HCT116 (cell line): ENCODE measurements around the gene NPM3. TPM values are rescaled to one million over a fixed set of nuclear protein-coding genes. Genes with fewer than 3 reads are reported as not detected.

Experiments
- ATAC-seq: fragments of 200-7000 bp; cut with Tn5 transposase; 2 replicates; pipeline ENCODE4 v1.9.1; 2020; ENCODE audit warnings: mild to moderate bottlenecking, moderate library complexity
- BruUV-seq: library from RNA; stranded (reverse); fragments of 400-500 nt; replicated peaks from 2 replicates; lab custom pipeline; 2021; lab: Mats Ljungman, UMichigan
- CTCF ChIA-PET: fragments of 300-600 bp; sonication (Branson Sonifier 250); formaldehyde crosslinking; loops from one replicate; lab custom pipeline; 2021; ENCODE audit warnings: antibody characterized with exemption; lab: Charles Lee
- POLR2A ChIA-PET: fragments of 300-600, 350-600 bp; sonication (Branson Sonifier 250); formaldehyde crosslinking; loops from one replicate; lab custom pipeline; 2021; ENCODE audit warnings: antibody characterized with exemption; lab: Charles Lee
- RAD21 ChIA-PET, 2 experiments: fragments of 300-600 bp; sonication (Branson Sonifier 250); formaldehyde crosslinking; loops; one replicate each; lab custom pipeline; 2023; ENCODE audit warnings: low total read pairs in 2 of 2; ENCODE audit not compliant: uncharacterized antibody in 2 of 2, unreplicated experiment in 2 of 2, low non-redundant PET in 1 of 2; lab: Charles Lee
- DNase-seq: peaks from one replicate; pipeline ENCODE4 v3.0.0-alpha.2; 2010; ENCODE audit warnings: low read depth, low spot score
- H2AFZ ChIP-seq: fragments of 200-600 bp; shearing (Covaris generic), sonication (generic); 2 replicates; pipeline ENCODE4 v1.6.1; 2017; ENCODE audit warnings: low read depth, mixed run types, mixed read lengths, antibody characterized with exemption, low read length; ENCODE audit not compliant: poor library complexity, severe bottlenecking
- H3K27ac ChIP-seq: 2 replicates; pipeline ENCODE4 v1.5.1; 2012; ENCODE audit warnings: low read depth, low read length
- H3K27me3 ChIP-seq: fragments of 200-600 bp; sonication (generic); 2 replicates; pipeline ENCODE4 v1.6.1; 2016; ENCODE audit warnings: mixed run types, low read length, mixed read lengths; ENCODE audit not compliant: insufficient read depth
- H3K36me3 ChIP-seq, 2 experiments: fragments of 200-500 bp in 1 of 2; fragments of 200-600 bp in 1 of 2; sonication (Bioruptor generic) in 1 of 2; sonication (generic) in 1 of 2; 2 replicates each; pipeline versions ENCODE4 v1.5.1 to v1.6.1; 2014 to 2016; ENCODE audit warnings: low read length in 2 of 2, inconsistent platforms in 1 of 2, mixed read lengths in 1 of 2, mixed run types in 1 of 2; ENCODE audit not compliant: insufficient read depth in 2 of 2, control insufficient read depth in 1 of 2
- H3K4me1 ChIP-seq, 2 experiments: fragments of 200-600 bp in 1 of 2; sonication (generic) in 1 of 2; 2 replicates each; pipeline versions ENCODE4 v1.5.1 to v1.6.1; 2012 to 2017; ENCODE audit warnings: low read length in 2 of 2, inconsistent platforms in 1 of 2, mild to moderate bottlenecking in 1 of 2, mixed read lengths in 1 of 2, mixed run types in 1 of 2, moderate library complexity in 1 of 2; ENCODE audit not compliant: insufficient read depth in 2 of 2, control insufficient read depth in 1 of 2
- H3K4me2 ChIP-seq: fragments of 200-600 bp; sonication (generic); 2 replicates; pipeline ENCODE4 v1.6.1; 2017; ENCODE audit warnings: mixed run types, low read length, mixed read lengths
- H3K4me3 ChIP-seq, 2 experiments: fragments of 200-600 bp in 1 of 2; sonication (generic) in 1 of 2; replicated peaks in 1 of 2; 2 replicates each; pipeline ENCODE4 v1.5.1; 2011 to 2016; ENCODE audit warnings: low read length in 2 of 2, control low read depth in 1 of 2, low read depth in 1 of 2, mild to moderate bottlenecking in 1 of 2, mixed read lengths in 1 of 2, mixed run types in 1 of 2
- H3K79me2 ChIP-seq: fragments of 200-600 bp; sonication (generic); 2 replicates; pipeline ENCODE4 v1.6.1; 2017; ENCODE audit warnings: mild to moderate bottlenecking, mixed run types, low read length, moderate library complexity, mixed read lengths; ENCODE audit not compliant: insufficient read depth
- H3K9ac ChIP-seq: fragments of 200-600 bp; sonication (generic); 2 replicates; pipeline ENCODE4 v1.6.1; 2016; ENCODE audit warnings: low read length, mixed read lengths
- H3K9me2 ChIP-seq: fragments of 200-600 bp; sonication (generic), shearing (Covaris generic); 2 replicates; pipeline ENCODE4 v1.6.1; 2017; ENCODE audit warnings: mixed run types, mild to moderate bottlenecking, moderate library complexity; ENCODE audit not compliant: insufficient read depth
- H3K9me3 ChIP-seq, 2 experiments: fragments of 200-500 bp in 1 of 2; fragments of 200-600 bp in 1 of 2; sonication (Bioruptor generic) in 1 of 2; sonication (generic) in 1 of 2; 2 replicates each; pipeline ENCODE4 v1.6.1; 2014 to 2017; ENCODE audit warnings: low read length in 2 of 2, mixed read lengths in 2 of 2, inconsistent platforms in 1 of 2, low read depth in 1 of 2, mild to moderate bottlenecking in 1 of 2, mixed run types in 1 of 2, moderate library complexity in 1 of 2; ENCODE audit not compliant: control insufficient read depth in 1 of 2, insufficient read depth in 1 of 2
- H4K20me1 ChIP-seq: fragments of 200-600 bp; sonication (generic), shearing (Covaris generic); 2 replicates; pipeline ENCODE4 v1.6.1; 2017; ENCODE audit warnings: mixed run types, mild to moderate bottlenecking, moderate library complexity; ENCODE audit not compliant: insufficient read depth
- CBX3 ChIP-seq: IDR thresholded peaks from 2 replicates; pipeline ENCODE4 v1.6.1; 2012; ENCODE audit warnings: low read depth
- CEBPB ChIP-seq: IDR thresholded peaks from 2 replicates; pipeline ENCODE4 v1.6.1; 2012; ENCODE audit warnings: low read depth
- EGR1 ChIP-seq: IDR thresholded peaks from 2 replicates; pipeline ENCODE4 v1.6.1; 2012; ENCODE audit warnings: low read depth
- EZH2 ChIP-seq: fragments of 200-600 bp; sonication (generic); IDR thresholded peaks from 2 replicates; pipeline ENCODE4 v1.6.1; 2017; ENCODE audit warnings: antibody characterized with exemption, mixed run types
- EZH2phosphoT487 ChIP-seq: fragments of 200-600 bp; IDR thresholded peaks from 2 replicates; pipeline ENCODE4 v1.6.1; 2018; ENCODE audit warnings: antibody characterized with exemption, borderline replicate concordance
- FOSL1 ChIP-seq: IDR thresholded peaks from 2 replicates; pipeline ENCODE4 v1.6.1; 2012; ENCODE audit warnings: low read depth
- POLR2A ChIP-seq: IDR thresholded peaks from 2 replicates; pipeline ENCODE4 v1.7.0; 2011; ENCODE audit warnings: borderline replicate concordance; ENCODE audit not compliant: insufficient read depth, insufficient read length; ENCODE audit errors: extremely low read depth
- POLR2AphosphoS5 ChIP-seq: IDR thresholded peaks from 2 replicates; pipeline ENCODE4 v1.6.1; 2011; ENCODE audit warnings: mild to moderate bottlenecking, low read depth, low read length, moderate library complexity
- RAD21 ChIP-seq: IDR thresholded peaks from 2 replicates; pipeline ENCODE4 v1.6.1; 2012; ENCODE audit warnings: low read depth, mild to moderate bottlenecking
- SIN3A ChIP-seq: IDR thresholded peaks from 2 replicates; pipeline ENCODE4 v1.6.1; 2012; ENCODE audit warnings: low read depth
- SP1 ChIP-seq: IDR thresholded peaks from 2 replicates; pipeline ENCODE4 v1.6.1; 2012; ENCODE audit warnings: low read depth
- SRF ChIP-seq: IDR thresholded peaks from 2 replicates; pipeline ENCODE4 v1.6.1; 2012; ENCODE audit warnings: low read depth
- TCF7L2 ChIP-seq: IDR thresholded peaks from 2 replicates; pipeline ENCODE4 v1.7.0; 2011; ENCODE audit warnings: borderline replicate concordance, inconsistent platforms; ENCODE audit not compliant: insufficient read depth, insufficient read length; ENCODE audit errors: extremely low read depth
- YY1 ChIP-seq: IDR thresholded peaks from 2 replicates; pipeline ENCODE4 v1.6.1; 2011; ENCODE audit warnings: low read length, low read depth, moderate library complexity, mild to moderate bottlenecking; ENCODE audit not compliant: insufficient replicate concordance; ENCODE audit errors: extremely low read depth
- ZFX ChIP-seq: fragments of 450-650 bp; IDR thresholded peaks from 2 replicates; pipeline ENCODE4 v1.6.1; 2017
- intact Hi-C: fragments of 100-400 bp; cut with micrococcal nuclease; formaldehyde crosslinking; loops from 2 replicates; pipeline ENCODE4 v1.10.0; 2022
- total RNA-seq: library from RNA; stranded (reverse); gene quantifications from one replicate; pipeline ENCODE4 v1.2.1, GENCODE V29; 2021; ENCODE audit not compliant: unreplicated experiment
- TF ChIP-seq, protein P1 (sequence below): IDR thresholded peaks from 2 replicates; pipeline ENCODE4 v1.6.1; 2011; ENCODE audit warnings: mild to moderate bottlenecking, low read length, moderate library complexity; ENCODE audit not compliant: insufficient replicate concordance; ENCODE audit errors: extremely low read depth
- TF ChIP-seq, protein P2 (sequence below): IDR thresholded peaks from 2 replicates; pipeline ENCODE4 v1.6.1; 2012; ENCODE audit warnings: low read depth
- TF ChIP-seq, protein P3 (sequence below): IDR thresholded peaks from 2 replicates; pipeline ENCODE4 v1.6.1; 2012
- TF ChIP-seq, protein P4 (sequence below), 3 experiments: fragments of 200-600 bp in 1 of 3; sonication (generic) in 1 of 3; IDR thresholded peaks in 2 of 3; conservative IDR thresholded peaks in 1 of 3; 2 replicates each; pipeline ENCODE4 v1.5.1; 2012 to 2017; ENCODE audit warnings: low read depth in 2 of 3, low read length in 2 of 3, antibody characterized with exemption in 1 of 3, borderline replicate concordance in 1 of 3, control low read depth in 1 of 3, mild to moderate bottlenecking in 1 of 3, mixed read lengths in 1 of 3, mixed run types in 1 of 3, moderate library complexity in 1 of 3; ENCODE audit not compliant: insufficient read depth in 1 of 3

The NPM3 gene
- total RNA-seq, 1 experiment from 2014 or later = 267 TPM

DNA sequence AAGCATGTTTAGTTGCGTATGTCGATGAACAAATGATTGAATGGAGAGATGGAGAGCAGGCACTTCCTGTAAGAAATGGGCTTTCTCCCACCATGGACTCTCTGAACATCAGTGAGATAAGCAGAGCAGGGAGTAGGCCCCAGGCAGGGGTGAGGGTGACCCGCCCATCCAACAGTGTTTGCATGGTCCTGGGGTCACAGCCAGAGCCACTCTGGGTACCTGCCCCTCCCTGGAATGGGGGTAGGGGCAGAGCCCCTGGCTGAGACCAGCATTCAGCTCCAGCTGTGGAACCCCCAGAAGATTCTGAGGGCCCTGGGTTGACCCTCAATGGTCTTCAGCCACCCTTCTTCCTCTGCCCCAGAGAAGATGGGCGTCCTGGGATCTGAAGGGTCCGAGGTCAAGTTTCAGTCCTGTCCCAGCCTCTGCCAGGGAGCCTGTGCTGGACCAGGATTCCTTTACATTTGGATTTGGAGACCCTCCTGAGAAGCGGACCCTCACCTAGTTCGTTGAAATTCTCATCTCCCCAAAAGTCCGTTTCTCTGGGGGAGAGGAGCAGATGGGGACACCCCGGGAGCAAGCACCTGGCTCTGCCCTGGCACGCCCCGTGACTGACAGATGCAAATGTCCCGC lies 5.0 kb downstream of the NPM3 start:
- DNase-seq (no peak), ATAC-seq (no peak)
- no peaks in the 10 kb centered on the region for H3K9me3 ChIP-seq
- H2AFZ ChIP-seq = no peak overlapping the region
- peaks cover 0 to 28% of the 10 kb centered on the region in 2 experiments; a peak in 1 of 4 replicates for H3K36me3 ChIP-seq
- H3K4me1 ChIP-seq = peaks cover 19 to 30% of the 10 kb centered on the region in 2 experiments
- POLR2A ChIA-PET = no interaction called here
- H3K4me3 ChIP-seq = no peak overlapping the region
- H4K20me1 ChIP-seq = peaks cover 3% of the 10 kb centered on the region; the same call in 1 of the 2 replicates
- no peaks in the 10 kb centered on the region for H3K9me2 ChIP-seq
- RAD21 ChIA-PET = no interaction called here
- no peak overlapping the region for H3K4me2 ChIP-seq
- no TSS peak for BruUV-seq
- no peaks in the 10 kb centered on the region for H3K27me3 ChIP-seq
- CTCF ChIA-PET = interaction anchor here (1.2 to 1.7 kb wide), 2 partner anchors 175 to 176 kb away, joined by 6 to 7 read pairs; no protein-coding TSS in a partner anchor
- H3K79me2 ChIP-seq = peaks cover 41% of the 10 kb centered on the region
- intact Hi-C loops = no loop called here
- no peak overlapping the region for H3K9ac ChIP-seq
- no peak for TF ChIP-seq ZFX
- TF ChIP-seq, protein P1, sequence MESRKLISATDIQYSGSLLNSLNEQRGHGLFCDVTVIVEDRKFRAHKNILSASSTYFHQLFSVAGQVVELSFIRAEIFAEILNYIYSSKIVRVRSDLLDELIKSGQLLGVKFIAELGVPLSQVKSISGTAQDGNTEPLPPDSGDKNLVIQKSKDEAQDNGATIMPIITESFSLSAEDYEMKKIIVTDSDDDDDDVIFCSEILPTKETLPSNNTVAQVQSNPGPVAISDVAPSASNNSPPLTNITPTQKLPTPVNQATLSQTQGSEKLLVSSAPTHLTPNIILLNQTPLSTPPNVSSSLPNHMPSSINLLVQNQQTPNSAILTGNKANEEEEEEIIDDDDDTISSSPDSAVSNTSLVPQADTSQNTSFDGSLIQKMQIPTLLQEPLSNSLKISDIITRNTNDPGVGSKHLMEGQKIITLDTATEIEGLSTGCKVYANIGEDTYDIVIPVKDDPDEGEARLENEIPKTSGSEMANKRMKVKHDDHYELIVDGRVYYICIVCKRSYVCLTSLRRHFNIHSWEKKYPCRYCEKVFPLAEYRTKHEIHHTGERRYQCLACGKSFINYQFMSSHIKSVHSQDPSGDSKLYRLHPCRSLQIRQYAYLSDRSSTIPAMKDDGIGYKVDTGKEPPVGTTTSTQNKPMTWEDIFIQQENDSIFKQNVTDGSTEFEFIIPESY = no peak
- TF ChIP-seq POLR2A = no peak
- no peak for TF ChIP-seq RAD21
- TF ChIP-seq, protein P2, sequence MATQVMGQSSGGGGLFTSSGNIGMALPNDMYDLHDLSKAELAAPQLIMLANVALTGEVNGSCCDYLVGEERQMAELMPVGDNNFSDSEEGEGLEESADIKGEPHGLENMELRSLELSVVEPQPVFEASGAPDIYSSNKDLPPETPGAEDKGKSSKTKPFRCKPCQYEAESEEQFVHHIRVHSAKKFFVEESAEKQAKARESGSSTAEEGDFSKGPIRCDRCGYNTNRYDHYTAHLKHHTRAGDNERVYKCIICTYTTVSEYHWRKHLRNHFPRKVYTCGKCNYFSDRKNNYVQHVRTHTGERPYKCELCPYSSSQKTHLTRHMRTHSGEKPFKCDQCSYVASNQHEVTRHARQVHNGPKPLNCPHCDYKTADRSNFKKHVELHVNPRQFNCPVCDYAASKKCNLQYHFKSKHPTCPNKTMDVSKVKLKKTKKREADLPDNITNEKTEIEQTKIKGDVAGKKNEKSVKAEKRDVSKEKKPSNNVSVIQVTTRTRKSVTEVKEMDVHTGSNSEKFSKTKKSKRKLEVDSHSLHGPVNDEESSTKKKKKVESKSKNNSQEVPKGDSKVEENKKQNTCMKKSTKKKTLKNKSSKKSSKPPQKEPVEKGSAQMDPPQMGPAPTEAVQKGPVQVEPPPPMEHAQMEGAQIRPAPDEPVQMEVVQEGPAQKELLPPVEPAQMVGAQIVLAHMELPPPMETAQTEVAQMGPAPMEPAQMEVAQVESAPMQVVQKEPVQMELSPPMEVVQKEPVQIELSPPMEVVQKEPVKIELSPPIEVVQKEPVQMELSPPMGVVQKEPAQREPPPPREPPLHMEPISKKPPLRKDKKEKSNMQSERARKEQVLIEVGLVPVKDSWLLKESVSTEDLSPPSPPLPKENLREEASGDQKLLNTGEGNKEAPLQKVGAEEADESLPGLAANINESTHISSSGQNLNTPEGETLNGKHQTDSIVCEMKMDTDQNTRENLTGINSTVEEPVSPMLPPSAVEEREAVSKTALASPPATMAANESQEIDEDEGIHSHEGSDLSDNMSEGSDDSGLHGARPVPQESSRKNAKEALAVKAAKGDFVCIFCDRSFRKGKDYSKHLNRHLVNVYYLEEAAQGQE = no peak
- TF ChIP-seq FOSL1 = no peak
- TF ChIP-seq POLR2AphosphoS5 = no peak
- TF ChIP-seq EZH2 = no peak
- TF ChIP-seq, protein P3, sequence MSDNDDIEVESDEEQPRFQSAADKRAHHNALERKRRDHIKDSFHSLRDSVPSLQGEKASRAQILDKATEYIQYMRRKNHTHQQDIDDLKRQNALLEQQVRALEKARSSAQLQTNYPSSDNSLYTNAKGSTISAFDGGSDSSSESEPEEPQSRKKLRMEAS = no peak
- TF ChIP-seq, protein P4, sequence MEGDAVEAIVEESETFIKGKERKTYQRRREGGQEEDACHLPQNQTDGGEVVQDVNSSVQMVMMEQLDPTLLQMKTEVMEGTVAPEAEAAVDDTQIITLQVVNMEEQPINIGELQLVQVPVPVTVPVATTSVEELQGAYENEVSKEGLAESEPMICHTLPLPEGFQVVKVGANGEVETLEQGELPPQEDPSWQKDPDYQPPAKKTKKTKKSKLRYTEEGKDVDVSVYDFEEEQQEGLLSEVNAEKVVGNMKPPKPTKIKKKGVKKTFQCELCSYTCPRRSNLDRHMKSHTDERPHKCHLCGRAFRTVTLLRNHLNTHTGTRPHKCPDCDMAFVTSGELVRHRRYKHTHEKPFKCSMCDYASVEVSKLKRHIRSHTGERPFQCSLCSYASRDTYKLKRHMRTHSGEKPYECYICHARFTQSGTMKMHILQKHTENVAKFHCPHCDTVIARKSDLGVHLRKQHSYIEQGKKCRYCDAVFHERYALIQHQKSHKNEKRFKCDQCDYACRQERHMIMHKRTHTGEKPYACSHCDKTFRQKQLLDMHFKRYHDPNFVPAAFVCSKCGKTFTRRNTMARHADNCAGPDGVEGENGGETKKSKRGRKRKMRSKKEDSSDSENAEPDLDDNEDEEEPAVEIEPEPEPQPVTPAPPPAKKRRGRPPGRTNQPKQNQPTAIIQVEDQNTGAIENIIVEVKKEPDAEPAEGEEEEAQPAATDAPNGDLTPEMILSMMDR (IDR thresholded peaks at IDR 0.05 in 2 of 3, conservative IDR thresholded peaks at IDR 0.05 in 1 of 3; ENCODE audit: borderline replicate concordance in 1 of 3, insufficient read depth in 1 of 3, low read depth in 2 of 3, low read length in 2 of 3) = no peak
- no peak for TF ChIP-seq SRF
- TF ChIP-seq YY1 = no peak
- TF ChIP-seq EGR1 = no peak
- no peak for TF ChIP-seq CEBPB
- TF ChIP-seq SP1 = no peak
- no peak for TF ChIP-seq CBX3
- no peak for TF ChIP-seq SIN3A
- no peak for TF ChIP-seq TCF7L2
- TF ChIP-seq EZH2phosphoT487 = no peak
- H3K27ac ChIP-seq = no peak overlapping the region
